Activated naive CD4-positive, alpha-beta T cell treated with anti-CD3 and anti-CD28 coated beads for 36 hours (primary cell): ENCODE results near the gene C5orf63. TPM values are rescaled to one million over a fixed set of nuclear protein-coding genes. Genes with fewer than 3 reads are reported as not detected.
"Not testable (repeated sequence)": the region's sequence is repeated elsewhere in the genome, so short reads cannot be mapped to it uniquely, and the experiment has no call there.

Experiments used
- CTCF ChIA-PET: fragments of 350-600 bp; sonication (Branson Sonifier 250); formaldehyde crosslinking; loops from one replicate; lab custom pipeline; 2021; ENCODE audit warnings: antibody characterized with exemption; lab: Charles Lee
- DNase-seq: peaks from one replicate; pipeline ENCODE4 v3.0.0-alpha.2; 2020
- H3K27ac Mint-ChIP-seq: one replicate; pipeline ENCODE4 v1.8.0; 2021; ENCODE audit warnings: mild to moderate bottlenecking, mixed read lengths
- H3K27me3 Mint-ChIP-seq: one replicate; pipeline ENCODE4 v1.8.0; 2021; ENCODE audit warnings: low read depth, mixed read lengths
- H3K36me3 Mint-ChIP-seq: one replicate; pipeline ENCODE4 v1.8.0; 2021; ENCODE audit warnings: low read depth, mixed read lengths
- H3K4me1 Mint-ChIP-seq: one replicate; pipeline ENCODE4 v1.8.0; 2021; ENCODE audit warnings: low read depth, mixed read lengths
- H3K4me3 Mint-ChIP-seq: one replicate; pipeline ENCODE4 v1.8.0; 2021; ENCODE audit warnings: mild to moderate bottlenecking, moderate library complexity, mixed read lengths
- H3K9me3 Mint-ChIP-seq: one replicate; pipeline ENCODE4 v1.8.0; 2021; ENCODE audit warnings: mixed read lengths
- intact Hi-C: fragments of 100-400 bp; cut with micrococcal nuclease; formaldehyde crosslinking; loops from one replicate; pipeline ENCODE4 v1.15.1; 2023
- total RNA-seq, 2 experiments: library from RNA; stranded (reverse); gene quantifications; one replicate each; pipeline ENCODE4 v1.2.3, GENCODE V29; 2021

The C5orf63 gene
- total RNA-seq, 2 experiments from 2014 or later: 9.4 to 11.6 TPM

- Mint-ChIP-seq H3K4me3 (no peak overlapping the region), H3K4me1 (peaks cover 40% of the 10 kb centered on the region), H3K27ac (no peak overlapping the region), H3K9me3 (no peaks in the 10 kb centered on the region), H3K27me3 (no peaks in the 10 kb centered on the region), H3K36me3 (no peaks in the 10 kb centered on the region)
- intact Hi-C loops: no loop called here
- CTCF ChIA-PET: interaction anchor here (0.8 kb wide), 1 partner anchor 21 kb away, joined by 5 read pairs; no protein-coding TSS in a partner anchor
- DNase-seq: no peak
Observed at GRCh38 chr5:127027539-127027938, 45.8 kb downstream of the C5orf63 start.

GRCh38 chr5:127026166-127026565 lies 47.1 kb downstream of the C5orf63 start:
- no peak for DNase-seq
- Mint-ChIP-seq H3K27ac (no peak overlapping the region), H3K9me3 (no peaks in the 10 kb centered on the region), H3K36me3 (no peaks in the 10 kb centered on the region), H3K27me3 (no peaks in the 10 kb centered on the region), H3K4me3 (no peak overlapping the region), H3K4me1 (peaks cover 34% of the 10 kb centered on the region)
- intact Hi-C loops: no loop called here
- CTCF ChIA-PET: interaction anchor here (0.6 to 1.2 kb wide), 3 partner anchors 57 to 253 kb away, joined by 3 to 5 read pairs (median 4); no protein-coding TSS in a partner anchor

GRCh38 chr5:127025467-127025866 lies 47.8 kb downstream of the C5orf63 start:
- intact Hi-C loops: no loop called here
- H3K27ac Mint-ChIP-seq: no peak overlapping the region
- H3K9me3 Mint-ChIP-seq: no peaks in the 10 kb centered on the region
- H3K4me1 Mint-ChIP-seq: peaks cover 34% of the 10 kb centered on the region
- no peak overlapping the region for H3K4me3 Mint-ChIP-seq
- no peaks in the 10 kb centered on the region for H3K36me3 Mint-ChIP-seq
- CTCF ChIA-PET: interaction anchor here (1.0 to 1.2 kb wide), 2 partner anchors 42 to 56 kb away, joined by 3 read pairs; no protein-coding TSS in a partner anchor
- H3K27me3 Mint-ChIP-seq: no peaks in the 10 kb centered on the region
- DNase-seq: no peak

GRCh38 chr5:127024821-127025220 lies 48.5 kb downstream of the C5orf63 start:
- Mint-ChIP-seq H3K4me1 (peaks cover 39% of the 10 kb centered on the region), H3K27ac (no peak overlapping the region), H3K9me3 (no peaks in the 10 kb centered on the region), H3K4me3 (no peak overlapping the region), H3K36me3 (no peaks in the 10 kb centered on the region), H3K27me3 (no peaks in the 10 kb centered on the region)
- intact Hi-C loops: loop anchor here (1.0 kb wide), 1 partner anchor 37 kb away; no protein-coding TSS in a partner anchor
- DNase-seq: no peak
- CTCF ChIA-PET: interaction anchor here (1.0 kb wide), 1 partner anchor 42 kb away, joined by 3 read pairs; no protein-coding TSS in a partner anchor

- H3K9me3 Mint-ChIP-seq, H3K27me3 Mint-ChIP-seq, H3K4me3 Mint-ChIP-seq, H3K36me3 Mint-ChIP-seq, H3K27ac Mint-ChIP-seq, CTCF ChIA-PET: not testable (repeated sequence)
- peak; percentile 17 for DNase-seq
- H3K4me1 Mint-ChIP-seq: peaks cover 36% of the 10 kb centered on the region
- intact Hi-C loops: loop anchor here (1.0 kb wide), 1 partner anchor 35 kb away; no protein-coding TSS in a partner anchor
Observed at GRCh38 chr5:127023552-127024191, 49.6 kb downstream of the C5orf63 start.

- no peak overlapping the region for H3K4me3 Mint-ChIP-seq
- CTCF ChIA-PET: no interaction called here
- intact Hi-C loops: no loop called here
- H3K9me3 Mint-ChIP-seq: no peaks in the 10 kb centered on the region
- H3K27ac Mint-ChIP-seq: no peak overlapping the region
- peaks cover 34% of the 10 kb centered on the region for H3K4me1 Mint-ChIP-seq
- DNase-seq: no peak
- H3K27me3 Mint-ChIP-seq: no peaks in the 10 kb centered on the region
- H3K36me3 Mint-ChIP-seq: no peaks in the 10 kb centered on the region
Observed at GRCh38 chr5:127022846-127023245, 50.5 kb downstream of the C5orf63 start.

GRCh38 chr5:127019928-127020327 lies 53.4 kb downstream of the C5orf63 start:
- DNase-seq: no peak
- CTCF ChIA-PET: no interaction called here
- Mint-ChIP-seq H3K4me1 (peaks cover 23% of the 10 kb centered on the region), H3K27ac (no peak overlapping the region), H3K9me3 (peaks cover 4% of the 10 kb centered on the region), H3K27me3 (no peaks in the 10 kb centered on the region), H3K36me3 (peaks cover 4% of the 10 kb centered on the region), H3K4me3 (no peak overlapping the region)
- intact Hi-C loops: loop anchor here (1.0 kb wide), 2 partner anchors 8 to 9 kb away; no protein-coding TSS in a partner anchor

GRCh38 chr5:127016722-127017121 lies 56.6 kb downstream of the C5orf63 start:
- H3K36me3 Mint-ChIP-seq, H3K4me3 Mint-ChIP-seq, H3K9me3 Mint-ChIP-seq, H3K27ac Mint-ChIP-seq, intact Hi-C loops, CTCF ChIA-PET, DNase-seq, H3K27me3 Mint-ChIP-seq: not testable (repeated sequence)
- peaks cover 44% of the 10 kb centered on the region for H3K4me1 Mint-ChIP-seq

GRCh38 chr5:127015716-127016115 lies 57.6 kb downstream of the C5orf63 start:
- Mint-ChIP-seq H3K4me1 (peaks cover 52% of the 10 kb centered on the region), H3K4me3 (no peak overlapping the region), H3K9me3 (peaks cover 4% of the 10 kb centered on the region), H3K27me3 (no peaks in the 10 kb centered on the region), H3K36me3 (peaks cover 4% of the 10 kb centered on the region), H3K27ac (no peak overlapping the region)
- intact Hi-C loops: no loop called here
- no peak for DNase-seq
- CTCF ChIA-PET: no interaction called here

GRCh38 chr5:127014573-127014972 lies 58.7 kb downstream of the C5orf63 start:
- H3K27me3 Mint-ChIP-seq: no peaks in the 10 kb centered on the region
- H3K4me3 Mint-ChIP-seq: no peak overlapping the region
- no peak for DNase-seq
- H3K9me3 Mint-ChIP-seq: peaks cover 4% of the 10 kb centered on the region
- intact Hi-C loops: no loop called here
- CTCF ChIA-PET: interaction anchor here (0.6 to 0.8 kb wide), 2 partner anchors 72 to 166 kb away, joined by 3 read pairs; no protein-coding TSS in a partner anchor
- peaks cover 4% of the 10 kb centered on the region for H3K36me3 Mint-ChIP-seq
- no peak overlapping the region for H3K27ac Mint-ChIP-seq
- H3K4me1 Mint-ChIP-seq: peaks cover 56% of the 10 kb centered on the region

GRCh38 chr5:127013407-127013806 lies 59.9 kb downstream of the C5orf63 start:
- CTCF ChIA-PET: no interaction called here
- H3K27me3 Mint-ChIP-seq: no peaks in the 10 kb centered on the region
- H3K4me1 Mint-ChIP-seq: peaks cover 56% of the 10 kb centered on the region
- H3K36me3 Mint-ChIP-seq: peaks cover 4% of the 10 kb centered on the region
- no peak overlapping the region for H3K27ac Mint-ChIP-seq
- H3K9me3 Mint-ChIP-seq: peaks cover 4% of the 10 kb centered on the region
- no peak for DNase-seq
- intact Hi-C loops: no loop called here
- H3K4me3 Mint-ChIP-seq: no peak overlapping the region

- CTCF ChIA-PET: no interaction called here
- Mint-ChIP-seq H3K9me3 (peaks cover 4% of the 10 kb centered on the region), H3K36me3 (peaks cover 4% of the 10 kb centered on the region), H3K27ac (no peak overlapping the region), H3K27me3 (no peaks in the 10 kb centered on the region), H3K4me3 (no peak overlapping the region), H3K4me1 (peaks cover 56% of the 10 kb centered on the region)
- DNase-seq: no peak
- intact Hi-C loops: loop anchor here (1.0 kb wide), 6 partner anchors 7 to 201 kb away; partner anchors contain the start of gene MARCHF3
Observed at GRCh38 chr5:127012916-127013315, 60.4 kb downstream of the C5orf63 start.
